HEK293 (cell line): Measurements from ENCODE around the gene CDK6.

Source experiments
- CTCF ChIA-PET: fragments of 350-600 bp; formaldehyde crosslinking; extraction: SDS; loops from one replicate; lab custom pipeline; 2021; ENCODE audit warnings: antibody characterized with exemption; lab: Yijun Ruan, JAX
- POLR2A ChIA-PET: fragments of 300-600 bp; formaldehyde crosslinking; extraction: SDS; loops from one replicate; lab custom pipeline; 2020; ENCODE audit warnings: antibody characterized with exemption, inconsistent platforms; lab: Yijun Ruan, JAX
- H3K27ac ChIP-seq: fragments of 200-500 bp; sonication (Bioruptor generic); 2 replicates; pipeline ENCODE4 v1.5.1; 2014; ENCODE audit warnings: low read depth, low read length, control low read depth, inconsistent platforms; ENCODE audit errors: extremely low read depth
- H3K36me3 ChIP-seq, 2 experiments: fragments of 200-500 bp in 1 of 2; sonication (Bioruptor generic) in 1 of 2; 1 replicate in 1 of 2; 2 replicates in 1 of 2; pipeline ENCODE4 v1.5.1; 2014 to 2017; ENCODE audit warnings: inconsistent platforms in 2 of 2, low read length in 2 of 2; ENCODE audit not compliant: control insufficient read depth in 2 of 2, insufficient read depth in 1 of 2
- H3K4me1 ChIP-seq: fragments of 200-500 bp; sonication (Bioruptor generic); 2 replicates; pipeline ENCODE4 v1.5.1; 2014; ENCODE audit warnings: mild to moderate bottlenecking, low read length, inconsistent platforms; ENCODE audit not compliant: control insufficient read depth, insufficient read depth
- H3K4me3 ChIP-seq: 2 replicates; pipeline ENCODE4 v1.5.1; 2011; ENCODE audit warnings: low read depth, mild to moderate bottlenecking, control low read depth, low read length, moderate library complexity
- H3K9me3 ChIP-seq: fragments of 200-500 bp; sonication (Bioruptor generic); 2 replicates; pipeline ENCODE4 v1.5.1; 2014; ENCODE audit warnings: low read depth, low read length, inconsistent platforms; ENCODE audit not compliant: control insufficient read depth, insufficient read depth
- BCL11B ChIP-seq: fragments of 450-650 bp; formaldehyde crosslinking; IDR thresholded peaks from 2 replicates; pipeline ENCODE4 v1.5.1; 2016; ENCODE audit warnings: low read depth, missing biosample characterization, missing genetic modification characterization
- KLF9 ChIP-seq: fragments of 450-650 bp; formaldehyde crosslinking; IDR thresholded peaks from 2 replicates; pipeline ENCODE4 v1.5.1; 2016; ENCODE audit warnings: missing biosample characterization, missing genetic modification characterization, low read depth
- MYNN ChIP-seq: fragments of 450-650 bp; formaldehyde crosslinking; IDR thresholded peaks from 2 replicates; pipeline ENCODE4 v1.5.1; 2016; ENCODE audit warnings: missing biosample characterization, missing genetic modification characterization, borderline replicate concordance
- OVOL3 ChIP-seq: fragments of 450-650 bp; formaldehyde crosslinking; IDR thresholded peaks from 2 replicates; pipeline ENCODE4 v1.5.1; 2016; ENCODE audit warnings: missing biosample characterization, missing genetic modification characterization
- PRDM2 ChIP-seq: fragments of 450-650 bp; formaldehyde crosslinking; IDR thresholded peaks from 2 replicates; pipeline ENCODE4 v1.5.1; 2016; ENCODE audit warnings: missing biosample characterization, missing genetic modification characterization, borderline replicate concordance
- SALL2 ChIP-seq: fragments of 450-650 bp; formaldehyde crosslinking; IDR thresholded peaks from 2 replicates; pipeline ENCODE4 v1.5.0; 2017; ENCODE audit warnings: missing biosample characterization, mild to moderate bottlenecking, missing genetic modification characterization, borderline replicate concordance
- SETDB1 ChIP-seq: IDR thresholded peaks from one replicate; pipeline ENCODE4 v1.6.1; 2017; ENCODE audit warnings: mild to moderate bottlenecking, low read length, moderate library complexity, mixed read lengths; ENCODE audit not compliant: insufficient read length
- SP7 ChIP-seq: fragments of 450-650 bp; formaldehyde crosslinking; IDR thresholded peaks from 2 replicates; pipeline ENCODE4 v1.5.1; 2016; ENCODE audit warnings: missing biosample characterization, missing genetic modification characterization
- TRIM28 ChIP-seq: IDR thresholded peaks from 2 replicates; pipeline ENCODE4 v1.6.1; 2011; ENCODE audit warnings: low read length, control low read depth, borderline replicate concordance
- YY1 ChIP-seq: fragments of 450-650 bp; formaldehyde crosslinking; IDR thresholded peaks from 2 replicates; pipeline ENCODE4 v1.5.1; 2018; ENCODE audit warnings: missing biosample characterization, missing genetic modification characterization
- ZFP37 ChIP-seq: fragments of 450-650 bp; formaldehyde crosslinking; IDR thresholded peaks from 2 replicates; pipeline ENCODE4 v1.5.1; 2016; ENCODE audit warnings: missing biosample characterization, missing genetic modification characterization
- ZNF10 ChIP-seq: fragments of 450-650 bp; formaldehyde crosslinking; IDR thresholded peaks from 2 replicates; pipeline ENCODE4 v1.5.1; 2017; ENCODE audit warnings: missing biosample characterization, missing genetic modification characterization
- ZNF138 ChIP-seq: fragments of 450-650 bp; formaldehyde crosslinking; IDR thresholded peaks from 2 replicates; pipeline ENCODE4 v1.5.1; 2016; ENCODE audit warnings: missing biosample characterization, missing genetic modification characterization, borderline replicate concordance
- ZNF24 ChIP-seq: fragments of 450-650 bp; formaldehyde crosslinking; IDR thresholded peaks from 2 replicates; pipeline ENCODE4 v1.5.1; 2016; ENCODE audit warnings: missing biosample characterization, missing genetic modification characterization
- ZNF423 ChIP-seq: fragments of 450-650 bp; formaldehyde crosslinking; IDR thresholded peaks from 2 replicates; pipeline ENCODE4 v1.5.1; 2016; ENCODE audit warnings: missing biosample characterization, missing genetic modification characterization
- ZNF48 ChIP-seq: fragments of 450-650 bp; formaldehyde crosslinking; IDR thresholded peaks from 2 replicates; pipeline ENCODE4 v1.5.1; 2016; ENCODE audit warnings: missing biosample characterization, missing genetic modification characterization
- ZNF544 ChIP-seq: fragments of 450-650 bp; formaldehyde crosslinking; IDR thresholded peaks from 2 replicates; pipeline ENCODE4 v1.5.0; 2017; ENCODE audit warnings: missing biosample characterization, missing genetic modification characterization
- ZNF548 ChIP-seq: fragments of 450-650 bp; formaldehyde crosslinking; IDR thresholded peaks from 2 replicates; pipeline ENCODE4 v1.5.1; 2016; ENCODE audit warnings: missing biosample characterization, missing genetic modification characterization
- ZNF645 ChIP-seq: fragments of 450-650 bp; formaldehyde crosslinking; IDR thresholded peaks from 2 replicates; pipeline ENCODE4; 2016; ENCODE audit warnings: missing biosample characterization, missing genetic modification characterization
- ZNF658 ChIP-seq: fragments of 450-650 bp; formaldehyde crosslinking; IDR thresholded peaks from 2 replicates; pipeline ENCODE4; 2016; ENCODE audit warnings: missing biosample characterization, missing genetic modification characterization
- ZNF768 ChIP-seq: fragments of 450-650 bp; formaldehyde crosslinking; IDR thresholded peaks from 2 replicates; pipeline ENCODE4 v1.5.1; 2018; ENCODE audit warnings: missing biosample characterization, mild to moderate bottlenecking, missing genetic modification characterization

The CDK6 gene

GRCh38 chr7:92850516-92850915, 14.1 kb upstream of the CDK6 start:
- Histone ChIP-seq H3K4me3 (no peak overlapping the region), H3K36me3 (no peaks in the 10 kb centered on the region), H3K4me1 (no peaks in the 10 kb centered on the region), H3K27ac (no peak overlapping the region), H3K9me3 (no peaks in the 10 kb centered on the region)
- TF ChIP-seq OVOL3 (tag by site-specific recombination) (no peak), SALL2 (no peak), SP7 (tag by site-specific recombination) (no peak), ZNF24 (no peak), ZNF544 (tag by site-specific recombination) (no peak), ZNF10 (no peak), ZNF423 (tag by site-specific recombination) (no peak), ZNF645 (tag by site-specific recombination) (no peak), TRIM28 (no peak), SETDB1 (no peak), YY1 (tag by site-specific recombination) (no peak)
- POLR2A ChIA-PET = no interaction called here
- CTCF ChIA-PET = no interaction called here

- no peak overlapping the region for H3K4me3 ChIP-seq
- H3K4me1 ChIP-seq = no peaks in the 10 kb centered on the region
- no peak overlapping the region for H3K27ac ChIP-seq
- ChIA-PET CTCF (no interaction called here), POLR2A (no interaction called here)
- no peak for TF ChIP-seq OVOL3 (tag by site-specific recombination)
- no peak for TF ChIP-seq MYNN
- no peak for TF ChIP-seq ZNF138
- no peak for TF ChIP-seq PRDM2
- TF ChIP-seq BCL11B = no peak
- no peak for TF ChIP-seq ZFP37
- no peak for TF ChIP-seq ZNF548 (tag by site-specific recombination)
- TF ChIP-seq ZNF768 = no peak
- no peaks in the 10 kb centered on the region for H3K36me3 ChIP-seq
- no peaks in the 10 kb centered on the region for H3K9me3 ChIP-seq
These were observed 12.9 kb upstream of the CDK6 start for GRCh38 chr7:92849322-92849721.

- no peak overlapping the region for H3K4me3 ChIP-seq
- no peak for TF ChIP-seq ZNF658 (tag by site-specific recombination)
- TF ChIP-seq KLF9 = no peak
- TF ChIP-seq ZNF10 = no peak
- no peak for TF ChIP-seq ZNF48 (tag by site-specific recombination)
- TF ChIP-seq, all 188 proteins: peak for 0
- ChIA-PET CTCF (no interaction called here), POLR2A (no interaction called here)
- H3K36me3 ChIP-seq = no peaks in the 10 kb centered on the region
- no peaks in the 10 kb centered on the region for H3K4me1 ChIP-seq
- no peak overlapping the region for H3K27ac ChIP-seq
- H3K9me3 ChIP-seq = no peaks in the 10 kb centered on the region
These were observed 12.5 kb upstream of the CDK6 start for GRCh38 chr7:92848851-92849250.
